GM12875 (cell line): ENCODE data around the gene GLRX2.
"Not testable (repeated sequence)": the region's sequence is repeated elsewhere in the genome, so short reads cannot be mapped to it uniquely, and the experiment has no call there.

Experiments
- H3K4me3 ChIP-seq: one replicate; pipeline ENCODE4 v1.5.1; 2011; ENCODE audit warnings: low read depth, low read length, control low read depth
- TF ChIP-seq, protein P1 (sequence below): IDR thresholded peaks from 2 replicates; pipeline ENCODE4 v1.5.1; 2011; ENCODE audit warnings: low read depth, mild to moderate bottlenecking, control low read depth, inconsistent platforms, low read length, moderate library complexity, borderline replicate concordance; ENCODE audit not compliant: insufficient read depth

Gene GLRX2

DNA sequence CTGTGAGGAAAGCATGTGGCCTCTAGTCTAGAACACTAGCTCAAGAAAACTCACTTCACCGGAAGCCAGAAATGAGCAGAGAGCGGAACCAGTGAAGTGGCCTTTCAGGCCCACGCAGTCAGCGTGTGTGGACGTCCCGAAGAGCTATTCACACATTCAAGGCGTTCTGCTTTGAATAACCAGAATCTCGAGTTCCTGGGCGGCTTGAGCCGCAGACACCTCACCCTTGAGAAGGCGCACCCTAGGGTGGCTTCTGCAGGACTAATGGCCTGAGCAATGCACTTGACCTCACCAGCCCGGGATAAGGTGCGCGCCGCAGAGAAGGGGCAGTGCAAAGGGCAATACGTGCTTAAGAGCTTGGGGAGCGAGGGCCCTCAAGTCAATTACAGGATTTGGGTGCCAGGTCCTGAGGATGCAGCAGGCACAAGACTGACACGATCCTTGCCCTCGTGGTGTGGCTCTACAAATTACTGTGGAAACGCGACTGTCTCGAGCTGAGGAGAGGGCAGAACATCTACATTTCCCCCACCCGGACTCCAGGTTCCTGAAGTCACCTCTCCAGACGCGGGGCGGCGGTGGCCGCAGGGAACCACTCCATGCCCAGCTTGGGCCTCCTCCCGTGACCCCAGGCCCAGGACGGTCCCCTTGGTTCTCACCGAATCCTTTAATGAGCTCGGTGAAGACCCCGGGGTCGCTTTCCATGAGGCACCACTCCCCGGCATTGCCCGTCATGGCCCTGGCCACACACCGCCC lies 46.5 kb downstream of the GLRX2 start:
- peak overlapping the region; percentile 97 for H3K4me3 ChIP-seq

DNA sequence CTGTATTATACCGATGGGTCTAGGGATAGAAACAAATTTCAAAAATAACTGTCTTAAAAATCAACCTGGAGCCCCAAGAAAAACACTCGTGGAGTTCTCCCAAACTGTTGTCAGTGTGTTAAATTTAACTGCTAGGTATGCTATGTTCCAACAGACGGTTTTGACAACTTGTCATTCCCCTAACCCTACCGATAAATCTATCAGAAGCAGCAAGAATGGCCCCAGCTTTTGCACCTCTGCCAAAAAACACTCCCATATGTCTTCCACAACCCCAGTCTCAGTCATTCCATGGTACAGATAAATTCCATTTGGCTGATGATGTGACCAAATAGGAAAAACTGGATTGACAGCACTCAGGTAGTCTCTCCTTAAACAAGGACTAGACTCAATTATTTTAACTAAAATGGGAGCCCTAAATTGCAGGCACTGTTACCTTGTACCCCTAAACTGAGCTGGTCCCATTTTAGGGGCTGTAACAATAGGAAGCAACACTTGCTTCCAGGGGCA lies 51.0 kb downstream of the GLRX2 start:
- TF ChIP-seq, protein P1, sequence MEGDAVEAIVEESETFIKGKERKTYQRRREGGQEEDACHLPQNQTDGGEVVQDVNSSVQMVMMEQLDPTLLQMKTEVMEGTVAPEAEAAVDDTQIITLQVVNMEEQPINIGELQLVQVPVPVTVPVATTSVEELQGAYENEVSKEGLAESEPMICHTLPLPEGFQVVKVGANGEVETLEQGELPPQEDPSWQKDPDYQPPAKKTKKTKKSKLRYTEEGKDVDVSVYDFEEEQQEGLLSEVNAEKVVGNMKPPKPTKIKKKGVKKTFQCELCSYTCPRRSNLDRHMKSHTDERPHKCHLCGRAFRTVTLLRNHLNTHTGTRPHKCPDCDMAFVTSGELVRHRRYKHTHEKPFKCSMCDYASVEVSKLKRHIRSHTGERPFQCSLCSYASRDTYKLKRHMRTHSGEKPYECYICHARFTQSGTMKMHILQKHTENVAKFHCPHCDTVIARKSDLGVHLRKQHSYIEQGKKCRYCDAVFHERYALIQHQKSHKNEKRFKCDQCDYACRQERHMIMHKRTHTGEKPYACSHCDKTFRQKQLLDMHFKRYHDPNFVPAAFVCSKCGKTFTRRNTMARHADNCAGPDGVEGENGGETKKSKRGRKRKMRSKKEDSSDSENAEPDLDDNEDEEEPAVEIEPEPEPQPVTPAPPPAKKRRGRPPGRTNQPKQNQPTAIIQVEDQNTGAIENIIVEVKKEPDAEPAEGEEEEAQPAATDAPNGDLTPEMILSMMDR = no peak
- H3K4me3 ChIP-seq = no peak overlapping the region

More for the DNA sequence above, 46.5 kb downstream of the GLRX2 start:
- TF ChIP-seq, protein P1 = no peak

DNA sequence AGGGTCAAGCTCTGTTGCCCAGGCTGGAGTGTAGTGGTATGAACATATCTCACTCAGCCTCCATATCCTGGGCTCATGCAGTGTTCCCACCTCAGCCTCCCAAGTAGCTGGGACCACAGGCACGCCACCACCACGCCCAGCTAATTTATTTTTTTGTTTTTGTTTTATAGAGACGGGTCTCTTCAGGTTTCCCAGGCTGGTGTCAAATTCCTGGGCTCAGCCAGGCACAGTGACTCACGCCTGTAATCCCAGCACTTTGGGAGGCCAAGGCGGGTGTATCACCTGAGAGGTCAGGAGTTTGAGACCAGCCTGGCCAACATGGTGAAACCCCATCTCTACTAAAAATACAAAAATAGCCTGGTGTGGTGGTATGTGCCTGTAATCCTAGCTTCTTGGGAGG lies 56.3 kb downstream of the GLRX2 start:
- H3K4me3 ChIP-seq = not testable (repeated sequence)
